GM21528 (cell line): Measurements from ENCODE around the gene ACACB.

Experiments used
- ATAC-seq: cut with Tn5 transposase; IDR thresholded peaks from one replicate; pipeline ENCODE4 v1.9.1; 2021; ENCODE audit warnings: mild to moderate bottlenecking, moderate library complexity; ENCODE audit not compliant: unreplicated experiment, low FRiP score

Gene ACACB

DNA sequence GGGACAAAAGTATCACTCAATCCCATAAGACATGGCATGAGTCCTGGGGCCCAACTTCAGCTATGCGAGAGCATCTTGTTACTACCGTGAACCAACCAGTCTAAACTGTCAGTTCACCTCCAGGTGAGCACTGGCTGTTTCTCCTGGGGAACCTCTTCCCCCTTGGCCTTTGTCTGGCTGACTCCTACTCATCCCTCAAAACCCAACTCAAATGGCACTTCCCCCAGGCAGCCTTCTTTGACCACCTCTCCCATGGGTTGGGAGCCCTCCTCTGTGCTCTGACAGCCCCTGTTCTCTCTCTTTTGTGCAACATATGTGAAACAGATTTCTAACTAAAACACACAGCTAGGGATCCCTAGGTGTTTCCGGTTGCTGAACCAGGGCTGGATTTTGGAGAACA lies 155.0 kb downstream of the ACACB start:
- ATAC-seq = no peak

GRCh38 chr12:109273354-109273753 lies 157.0 kb downstream of the ACACB start:
- no peak for ATAC-seq

GRCh38 chr12:109274381-109274780 lies 158.0 kb downstream of the ACACB start:
- no peak for ATAC-seq

DNA sequence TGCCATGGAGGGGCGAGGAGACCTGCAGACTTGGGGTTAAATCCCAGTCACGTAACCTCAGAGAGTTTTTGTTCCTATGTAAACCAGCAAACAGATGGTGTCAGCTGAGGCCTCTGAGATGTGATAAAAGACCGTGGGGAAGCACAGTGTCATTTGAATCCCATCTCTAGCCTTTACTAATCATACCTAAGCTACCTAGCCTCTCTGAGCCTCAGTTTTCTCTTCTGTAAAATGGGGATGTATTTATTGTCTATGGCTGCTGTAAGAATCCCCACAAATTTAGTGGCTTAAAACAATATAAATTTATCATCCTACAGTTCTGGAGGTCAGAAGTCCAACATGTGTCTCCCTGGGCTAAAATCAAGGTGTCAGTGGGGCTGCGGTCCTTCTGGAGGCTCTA lies 158.8 kb downstream of the ACACB start:
- no peak for ATAC-seq

DNA sequence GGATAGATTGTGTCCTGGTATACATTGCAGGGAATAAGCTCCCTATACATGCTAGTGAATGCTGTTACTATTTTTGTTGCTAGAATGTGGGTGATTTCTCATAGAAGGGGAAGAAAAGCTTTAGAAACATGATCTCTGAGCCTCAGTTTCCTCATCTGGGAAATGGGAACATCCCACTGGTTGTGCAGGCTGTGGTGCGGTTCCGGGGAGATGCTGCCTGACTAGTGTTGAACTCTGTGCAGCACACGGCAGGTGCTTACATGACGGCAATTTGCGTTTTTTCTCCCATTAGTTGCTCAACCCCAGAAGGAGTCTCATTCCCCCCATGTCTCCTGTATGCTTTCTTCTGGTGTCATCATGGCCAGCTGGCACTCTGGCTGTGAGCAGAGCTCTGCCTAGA lies 159.8 kb downstream of the ACACB start:
- ATAC-seq = no peak

GRCh38 chr12:109277255-109277898 lies 161.0 kb downstream of the ACACB start:
- no peak for ATAC-seq

DNA sequence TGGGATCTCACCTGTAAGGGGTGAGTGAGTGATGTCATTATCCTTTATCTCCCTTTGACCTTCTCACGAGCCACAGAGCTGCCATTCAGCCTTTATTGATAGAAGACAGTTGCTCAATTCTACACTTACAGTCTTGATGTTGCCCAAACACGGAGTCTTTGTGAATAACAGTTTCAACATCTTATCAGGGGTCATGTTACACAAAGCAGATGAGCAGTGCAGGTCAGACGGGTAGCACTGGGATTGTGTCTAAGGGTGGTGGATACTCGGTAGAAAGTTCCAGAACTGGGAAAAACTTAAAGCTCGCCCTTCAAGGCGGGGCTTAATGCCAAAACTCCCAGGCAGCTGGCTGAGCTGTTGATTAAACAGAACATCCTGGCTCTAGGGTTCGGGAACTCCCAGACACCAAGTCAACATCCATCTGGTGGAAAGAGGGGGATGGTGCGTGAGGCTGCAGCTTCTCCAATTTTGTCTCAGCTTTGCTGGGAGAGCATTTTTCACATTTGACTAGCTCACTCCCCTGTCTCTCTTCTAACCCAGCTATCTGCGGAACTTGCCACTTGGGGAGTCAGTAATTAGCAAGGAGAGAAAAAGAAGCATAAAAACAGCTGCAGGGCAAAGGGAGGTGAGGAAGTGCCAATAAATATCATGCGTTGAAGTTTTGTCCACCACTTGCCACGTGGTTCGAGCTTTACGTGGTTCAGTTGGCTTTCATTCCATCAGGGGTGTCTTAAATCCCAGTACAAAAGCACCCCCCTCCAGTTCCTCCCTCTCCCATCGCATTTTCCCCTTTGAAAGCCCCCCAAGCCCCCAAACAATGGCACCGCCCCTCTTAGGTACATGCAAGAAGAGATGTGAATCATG lies 161.7 kb downstream of the ACACB start:
- ATAC-seq = no peak

- ATAC-seq = no peak
These were observed 162.5 kb downstream of the ACACB start for GRCh38 chr12:109278912-109279311.

DNA sequence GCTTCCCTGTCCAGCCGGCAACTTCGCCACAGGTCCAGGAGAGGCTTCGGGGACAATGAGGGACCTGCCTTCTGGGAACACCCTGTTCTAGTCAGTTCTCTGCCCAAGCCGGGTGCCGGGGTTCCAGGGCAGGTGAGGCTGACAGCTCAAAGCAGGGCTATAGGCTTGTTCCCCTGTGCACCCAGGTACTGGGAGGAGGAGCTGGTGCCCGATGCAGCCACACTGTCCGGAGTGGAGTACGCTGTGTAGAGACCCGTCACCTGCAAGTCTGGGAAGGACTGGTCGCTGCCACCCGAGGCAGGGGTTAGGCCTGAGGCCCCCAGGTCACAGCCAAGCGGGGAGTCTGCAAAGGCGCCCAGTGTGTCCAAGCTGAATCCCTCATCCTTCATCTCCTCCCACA lies 163.1 kb downstream of the ACACB start:
- no peak for ATAC-seq

GRCh38 chr12:109281452-109281851 lies 165.1 kb downstream of the ACACB start:
- no peak for ATAC-seq

DNA sequence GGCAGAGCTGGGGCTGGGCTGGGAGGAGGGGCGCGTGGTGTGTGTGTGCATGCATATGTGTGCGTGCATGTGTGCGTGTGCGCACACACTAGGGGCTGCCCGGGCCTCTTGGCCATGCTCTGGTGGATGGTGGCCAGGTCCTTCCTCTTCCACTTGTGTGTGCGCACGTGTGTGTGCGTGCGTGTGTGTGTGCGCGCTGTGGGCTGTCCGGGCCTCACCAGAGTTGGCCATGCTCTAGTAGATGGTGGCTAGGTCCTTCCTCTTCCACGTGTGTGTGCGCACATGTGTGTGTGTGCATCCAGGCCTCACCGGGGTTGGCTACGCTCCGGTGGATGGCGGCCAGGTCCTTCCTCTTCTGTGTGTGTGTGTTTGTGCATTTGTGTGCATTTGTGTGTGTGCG lies 168.0 kb downstream of the ACACB start:
- no peak for ATAC-seq

- no peak for ATAC-seq
These were observed 169.9 kb downstream of the ACACB start for GRCh38 chr12:109286252-109286651.

- no peak for ATAC-seq
These were observed 170.3 kb downstream of the ACACB start for GRCh38 chr12:109286652-109287051.

GRCh38 chr12:109287181-109287580 lies 170.8 kb downstream of the ACACB start:
- no peak for ATAC-seq

DNA sequence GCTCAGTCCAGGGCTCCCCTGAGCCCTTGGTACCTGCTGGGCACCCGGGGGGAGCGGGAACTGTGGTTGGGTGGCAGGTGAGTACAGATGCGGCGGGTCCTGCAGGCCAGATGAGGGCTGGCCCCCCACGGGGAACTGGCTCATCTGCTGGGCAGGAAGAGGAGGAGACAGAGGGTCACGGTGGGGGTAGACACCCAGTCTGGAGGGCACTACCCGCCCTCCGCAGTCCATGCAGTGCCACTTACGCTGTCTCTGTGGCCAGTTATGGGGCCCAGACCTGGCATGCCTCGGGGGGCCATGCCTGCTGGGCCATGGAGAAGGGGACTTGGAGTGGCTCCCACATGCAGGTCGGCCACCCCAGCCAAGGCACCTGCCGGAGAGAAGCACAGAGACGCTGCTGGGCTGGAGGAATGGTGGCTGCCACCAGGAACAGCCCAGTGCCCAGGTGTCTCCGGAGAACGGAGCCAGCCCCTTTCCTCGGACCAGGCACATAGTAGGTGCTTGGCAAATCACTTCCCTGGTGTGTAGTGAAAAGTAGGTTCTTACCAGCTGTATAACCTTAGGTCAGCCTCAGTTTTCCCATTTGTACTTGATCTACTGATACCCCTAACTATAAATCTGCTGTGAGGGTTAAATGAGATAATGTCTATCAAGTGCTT lies 171.6 kb downstream of the ACACB start:
- ATAC-seq = no peak

DNA sequence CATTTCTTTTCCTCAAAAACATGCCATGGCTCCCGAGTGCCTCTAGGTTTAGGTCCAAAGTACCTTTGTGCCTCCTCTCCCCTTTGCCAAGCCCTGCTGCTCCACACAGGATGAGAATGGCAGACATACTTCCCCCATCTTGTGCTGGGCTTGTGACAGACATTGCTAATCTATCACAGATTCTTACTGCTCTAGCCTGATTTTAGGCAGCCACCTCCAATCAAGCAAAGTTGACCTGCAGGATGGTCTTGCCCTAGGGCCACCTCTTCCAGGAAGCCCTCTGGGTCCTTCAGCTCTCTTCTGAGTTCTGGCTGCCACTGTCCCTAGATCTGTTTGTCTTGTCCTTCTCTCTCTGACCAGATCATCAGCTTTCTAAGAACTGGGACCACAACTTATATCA lies 172.2 kb downstream of the ACACB start:
- no peak for ATAC-seq

DNA sequence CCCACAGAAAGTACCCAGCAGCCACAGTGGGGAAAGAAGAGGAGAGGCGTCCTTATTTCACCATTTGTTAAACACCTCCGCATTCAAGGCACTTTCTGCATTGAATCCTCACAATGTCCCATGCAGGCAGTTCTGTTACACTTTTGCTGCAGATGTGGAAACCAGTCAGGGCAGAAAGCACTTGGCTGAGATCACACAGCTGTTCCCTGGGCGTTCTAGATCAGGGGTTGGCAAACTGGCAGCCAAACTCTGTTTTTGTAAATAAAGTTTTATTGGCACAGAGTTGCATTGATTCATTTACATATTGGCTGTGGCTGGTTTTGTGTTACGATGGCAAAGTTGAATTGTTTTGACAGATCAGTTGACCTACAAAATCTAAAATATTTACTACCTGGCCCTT lies 172.6 kb downstream of the ACACB start:
- no peak for ATAC-seq

GRCh38 chr12:109289551-109289950 lies 173.2 kb downstream of the ACACB start:
- ATAC-seq = no peak

- ATAC-seq = no peak
These were observed 173.7 kb downstream of the ACACB start for GRCh38 chr12:109290061-109290460.

DNA sequence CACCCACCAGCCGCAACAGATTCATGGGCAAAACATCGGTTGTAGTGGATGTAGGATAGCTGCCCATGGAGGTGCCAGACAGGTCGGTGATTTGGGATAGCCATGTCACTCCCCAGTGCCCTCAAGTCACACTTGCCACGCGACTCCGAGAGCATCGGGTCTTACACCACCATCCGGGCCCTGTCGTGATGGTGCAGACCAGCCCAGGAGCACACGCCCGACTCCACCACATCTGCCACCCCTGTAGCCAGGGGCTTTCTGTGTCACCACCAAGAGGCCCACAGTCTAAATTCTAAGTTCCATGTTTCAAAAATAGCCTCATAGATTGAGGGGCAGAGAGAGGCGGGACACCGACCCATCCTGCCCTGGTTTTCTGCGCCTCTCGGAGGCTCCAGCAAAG lies 174.7 kb downstream of the ACACB start:
- ATAC-seq = no peak

- ATAC-seq = no peak
These were observed 175.3 kb downstream of the ACACB start for GRCh38 chr12:109291521-109292341.
